SK-N-SH treated with all-trans-retinoic acid at 6 μM for 48 hours (cell line): ENCODE data around the gene ACP4.

Experiments
- ARNTL ChIP-seq: fragments of 450-650 bp; formaldehyde crosslinking; IDR thresholded peaks from 2 replicates; pipeline ENCODE4 v1.5.0; 2020; ENCODE audit warnings: low read depth, mild to moderate bottlenecking, moderate library complexity, borderline replicate concordance
- ISL1 ChIP-seq: fragments of 250-450 bp; sonication (Bioruptor Pico); IDR thresholded peaks from 2 replicates; pipeline ENCODE4 v2.1.2; 2022; ENCODE audit warnings: mild to moderate bottlenecking, moderate library complexity
- PPARA ChIP-seq: fragments of 250-450 bp; sonication (Bioruptor Pico); IDR thresholded peaks from 2 replicates; pipeline ENCODE4 v1.5.0; 2020; ENCODE audit warnings: mild to moderate bottlenecking, borderline replicate concordance
- RARB ChIP-seq: fragments of 250-450 bp; sonication (Bioruptor Pico); IDR thresholded peaks from 2 replicates; pipeline ENCODE4 v1.8.0; 2021; ENCODE audit warnings: mild to moderate bottlenecking, moderate library complexity
- TOX ChIP-seq: fragments of 250-450 bp; sonication (Bioruptor Pico); IDR thresholded peaks from 2 replicates; pipeline ENCODE4 v1.8.0; 2021; ENCODE audit warnings: mild to moderate bottlenecking, moderate library complexity, borderline replicate concordance
- ZFP3 ChIP-seq: fragments of 250-450 bp; sonication (Bioruptor Pico); IDR thresholded peaks from 2 replicates; pipeline ENCODE4 v1.5.0; 2020; ENCODE audit warnings: mild to moderate bottlenecking, moderate library complexity
- ZFP30 ChIP-seq: fragments of 450-650 bp; formaldehyde crosslinking; IDR thresholded peaks from 2 replicates; pipeline ENCODE4 v1.5.0; 2022; ENCODE audit warnings: mild to moderate bottlenecking, moderate library complexity
- ZNF8 ChIP-seq: fragments of 450-650 bp; formaldehyde crosslinking; IDR thresholded peaks from 2 replicates; pipeline ENCODE4 v1.5.0; 2020; ENCODE audit warnings: mild to moderate bottlenecking, moderate library complexity
- TF ChIP-seq, protein P1 (sequence below): fragments of 250-450 bp; sonication (Bioruptor Pico); IDR thresholded peaks from 2 replicates; pipeline ENCODE4 v1.5.1; 2020; ENCODE audit warnings: low read depth, mild to moderate bottlenecking, moderate library complexity
- TF ChIP-seq, protein P2 (sequence below): fragments of 250-450 bp; sonication (Bioruptor Pico); IDR thresholded peaks from 2 replicates; pipeline ENCODE4 v1.5.1; 2021; ENCODE audit warnings: mild to moderate bottlenecking, moderate library complexity
- TF ChIP-seq, protein P3 (sequence below): fragments of 250-450 bp; sonication (Bioruptor Pico); IDR thresholded peaks from 2 replicates; pipeline ENCODE4 v1.8.0; 2020; ENCODE audit warnings: mild to moderate bottlenecking, moderate library complexity, borderline replicate concordance
- TF ChIP-seq, protein P4 (sequence below): fragments of 250-450 bp; sonication (Bioruptor Pico); IDR thresholded peaks from 2 replicates; pipeline ENCODE4 v1.8.0; 2021; ENCODE audit warnings: low read depth, mild to moderate bottlenecking, moderate library complexity, borderline replicate concordance

DNA sequence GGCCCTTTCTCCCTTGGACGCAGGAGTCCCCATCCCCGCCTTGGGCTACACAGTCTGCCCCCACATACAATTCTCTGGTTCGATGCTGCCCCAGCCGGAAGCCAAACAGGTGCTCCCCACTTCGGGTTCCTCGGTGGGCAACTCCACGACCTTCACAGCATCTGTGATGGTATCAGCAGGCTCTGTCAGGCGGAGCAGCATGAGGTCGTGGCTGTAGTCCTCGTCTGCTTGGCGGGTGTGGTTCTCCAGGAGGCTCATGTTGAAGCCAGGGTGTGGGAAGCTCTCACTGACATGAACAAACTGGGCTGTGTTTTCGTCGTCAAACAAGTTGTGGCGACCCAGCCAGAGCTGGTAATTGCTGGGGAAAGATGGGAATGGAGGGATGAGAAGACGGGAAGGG lies 29.9 kb downstream of the ACP4 start:
- TF ChIP-seq, protein P1, sequence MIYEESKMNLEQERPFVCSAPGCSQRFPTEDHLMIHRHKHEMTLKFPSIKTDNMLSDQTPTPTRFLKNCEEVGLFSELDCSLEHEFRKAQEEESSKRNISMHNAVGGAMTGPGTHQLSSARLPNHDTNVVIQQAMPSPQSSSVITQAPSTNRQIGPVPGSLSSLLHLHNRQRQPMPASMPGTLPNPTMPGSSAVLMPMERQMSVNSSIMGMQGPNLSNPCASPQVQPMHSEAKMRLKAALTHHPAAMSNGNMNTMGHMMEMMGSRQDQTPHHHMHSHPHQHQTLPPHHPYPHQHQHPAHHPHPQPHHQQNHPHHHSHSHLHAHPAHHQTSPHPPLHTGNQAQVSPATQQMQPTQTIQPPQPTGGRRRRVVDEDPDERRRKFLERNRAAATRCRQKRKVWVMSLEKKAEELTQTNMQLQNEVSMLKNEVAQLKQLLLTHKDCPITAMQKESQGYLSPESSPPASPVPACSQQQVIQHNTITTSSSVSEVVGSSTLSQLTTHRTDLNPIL (CRISPR knock-in tag): no peak
- no peak for TF ChIP-seq RARB (CRISPR knock-in tag)
- TF ChIP-seq, protein P2, sequence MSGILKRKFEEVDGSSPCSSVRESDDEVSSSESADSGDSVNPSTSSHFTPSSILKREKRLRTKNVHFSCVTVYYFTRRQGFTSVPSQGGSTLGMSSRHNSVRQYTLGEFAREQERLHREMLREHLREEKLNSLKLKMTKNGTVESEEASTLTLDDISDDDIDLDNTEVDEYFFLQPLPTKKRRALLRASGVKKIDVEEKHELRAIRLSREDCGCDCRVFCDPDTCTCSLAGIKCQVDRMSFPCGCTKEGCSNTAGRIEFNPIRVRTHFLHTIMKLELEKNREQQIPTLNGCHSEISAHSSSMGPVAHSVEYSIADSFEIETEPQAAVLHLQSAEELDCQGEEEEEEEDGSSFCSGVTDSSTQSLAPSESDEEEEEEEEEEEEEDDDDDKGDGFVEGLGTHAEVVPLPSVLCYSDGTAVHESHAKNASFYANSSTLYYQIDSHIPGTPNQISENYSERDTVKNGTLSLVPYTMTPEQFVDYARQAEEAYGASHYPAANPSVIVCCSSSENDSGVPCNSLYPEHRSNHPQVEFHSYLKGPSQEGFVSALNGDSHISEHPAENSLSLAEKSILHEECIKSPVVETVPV (CRISPR knock-in tag): no peak
- no peak for TF ChIP-seq ZFP3
- TF ChIP-seq ZFP30 (CRISPR knock-in tag): no peak
- TF ChIP-seq PPARA (CRISPR knock-in tag): no peak
- no peak for TF ChIP-seq TOX (CRISPR knock-in tag)
- TF ChIP-seq ZNF8 (CRISPR knock-in tag): no peak
- TF ChIP-seq, protein P3, sequence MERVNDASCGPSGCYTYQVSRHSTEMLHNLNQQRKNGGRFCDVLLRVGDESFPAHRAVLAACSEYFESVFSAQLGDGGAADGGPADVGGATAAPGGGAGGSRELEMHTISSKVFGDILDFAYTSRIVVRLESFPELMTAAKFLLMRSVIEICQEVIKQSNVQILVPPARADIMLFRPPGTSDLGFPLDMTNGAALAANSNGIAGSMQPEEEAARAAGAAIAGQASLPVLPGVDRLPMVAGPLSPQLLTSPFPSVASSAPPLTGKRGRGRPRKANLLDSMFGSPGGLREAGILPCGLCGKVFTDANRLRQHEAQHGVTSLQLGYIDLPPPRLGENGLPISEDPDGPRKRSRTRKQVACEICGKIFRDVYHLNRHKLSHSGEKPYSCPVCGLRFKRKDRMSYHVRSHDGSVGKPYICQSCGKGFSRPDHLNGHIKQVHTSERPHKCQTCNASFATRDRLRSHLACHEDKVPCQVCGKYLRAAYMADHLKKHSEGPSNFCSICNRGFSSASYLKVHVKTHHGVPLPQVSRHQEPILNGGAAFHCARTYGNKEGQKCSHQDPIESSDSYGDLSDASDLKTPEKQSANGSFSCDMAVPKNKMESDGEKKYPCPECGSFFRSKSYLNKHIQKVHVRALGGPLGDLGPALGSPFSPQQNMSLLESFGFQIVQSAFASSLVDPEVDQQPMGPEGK (CRISPR knock-in tag): no peak
- TF ChIP-seq ARNTL (CRISPR knock-in tag): no peak
- TF ChIP-seq ISL1 (CRISPR knock-in tag): no peak
- TF ChIP-seq, protein P4, sequence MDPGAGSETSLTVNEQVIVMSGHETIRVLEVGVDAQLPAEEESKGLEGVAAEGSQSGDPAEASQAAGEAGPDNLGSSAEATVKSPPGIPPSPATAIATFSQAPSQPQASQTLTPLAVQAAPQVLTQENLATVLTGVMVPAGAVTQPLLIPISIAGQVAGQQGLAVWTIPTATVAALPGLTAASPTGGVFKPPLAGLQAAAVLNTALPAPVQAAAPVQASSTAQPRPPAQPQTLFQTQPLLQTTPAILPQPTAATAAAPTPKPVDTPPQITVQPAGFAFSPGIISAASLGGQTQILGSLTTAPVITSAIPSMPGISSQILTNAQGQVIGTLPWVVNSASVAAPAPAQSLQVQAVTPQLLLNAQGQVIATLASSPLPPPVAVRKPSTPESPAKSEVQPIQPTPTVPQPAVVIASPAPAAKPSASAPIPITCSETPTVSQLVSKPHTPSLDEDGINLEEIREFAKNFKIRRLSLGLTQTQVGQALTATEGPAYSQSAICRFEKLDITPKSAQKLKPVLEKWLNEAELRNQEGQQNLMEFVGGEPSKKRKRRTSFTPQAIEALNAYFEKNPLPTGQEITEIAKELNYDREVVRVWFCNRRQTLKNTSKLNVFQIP (CRISPR knock-in tag): no peak
